ENCODE measurements around the gene LIN9. TPM values are rescaled to one million over a fixed set of nuclear protein-coding genes. Genes with fewer than 3 reads are reported as not detected.

Gene LIN9
- total and polyA plus RNA-seq, 7 donors: 1.1 to 2.6 (median 1.6) TPM

DNA sequence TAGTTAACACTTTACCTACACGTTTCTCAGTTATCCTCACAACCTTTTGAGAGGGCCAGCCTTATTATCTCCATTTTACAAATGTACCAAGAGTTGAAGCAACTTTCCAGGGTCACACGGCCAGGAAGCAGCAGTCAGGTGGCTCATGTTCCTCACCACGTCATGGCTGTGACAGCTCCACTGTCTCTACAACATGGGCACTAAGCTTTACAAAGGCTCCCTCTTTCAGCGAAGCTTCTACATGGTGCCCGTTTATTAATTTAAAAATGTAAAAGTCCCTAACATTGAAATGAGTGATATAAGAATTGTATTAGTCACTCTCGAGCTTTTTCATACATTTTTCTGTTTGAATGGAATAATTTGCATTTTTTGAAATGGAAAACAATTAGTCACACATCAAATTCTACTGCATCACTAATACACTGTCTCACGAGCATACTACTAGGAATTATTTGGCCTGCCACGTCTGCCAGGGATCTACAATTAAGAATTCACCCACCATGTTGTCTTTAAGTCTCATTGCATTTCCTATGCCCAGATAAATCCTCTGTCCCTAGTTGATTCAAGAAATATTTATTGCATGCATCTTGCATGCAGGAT is 28.4 kb upstream of the LIN9 start:
- Histone ChIP-seq H3K36me3 (ENCODE audit: insufficient read depth in 1 of 2, low read depth in 1 of 2) (no peaks in the 10 kb centered on the region), H3K27ac (no peak overlapping the region), H3K9me3 (no peaks in the 10 kb centered on the region), H3K27me3 (ENCODE audit: insufficient read depth in 3 of 3, low read length in 2 of 3) (no peaks in the 10 kb centered on the region), H3K4me3 (no peak overlapping the region), H3K4me1 (no peaks in the 10 kb centered on the region)
- TF ChIP-seq, protein P1, sequence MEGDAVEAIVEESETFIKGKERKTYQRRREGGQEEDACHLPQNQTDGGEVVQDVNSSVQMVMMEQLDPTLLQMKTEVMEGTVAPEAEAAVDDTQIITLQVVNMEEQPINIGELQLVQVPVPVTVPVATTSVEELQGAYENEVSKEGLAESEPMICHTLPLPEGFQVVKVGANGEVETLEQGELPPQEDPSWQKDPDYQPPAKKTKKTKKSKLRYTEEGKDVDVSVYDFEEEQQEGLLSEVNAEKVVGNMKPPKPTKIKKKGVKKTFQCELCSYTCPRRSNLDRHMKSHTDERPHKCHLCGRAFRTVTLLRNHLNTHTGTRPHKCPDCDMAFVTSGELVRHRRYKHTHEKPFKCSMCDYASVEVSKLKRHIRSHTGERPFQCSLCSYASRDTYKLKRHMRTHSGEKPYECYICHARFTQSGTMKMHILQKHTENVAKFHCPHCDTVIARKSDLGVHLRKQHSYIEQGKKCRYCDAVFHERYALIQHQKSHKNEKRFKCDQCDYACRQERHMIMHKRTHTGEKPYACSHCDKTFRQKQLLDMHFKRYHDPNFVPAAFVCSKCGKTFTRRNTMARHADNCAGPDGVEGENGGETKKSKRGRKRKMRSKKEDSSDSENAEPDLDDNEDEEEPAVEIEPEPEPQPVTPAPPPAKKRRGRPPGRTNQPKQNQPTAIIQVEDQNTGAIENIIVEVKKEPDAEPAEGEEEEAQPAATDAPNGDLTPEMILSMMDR (IDR thresholded peaks at IDR 0.05): no peak
- no peak for DNase-seq
- ATAC-seq: no peak
- intact Hi-C loops (cut with DNase I): no loop called here
- WGBS, 3 donors: 48 to 71% (median 58%) methylated on average over 8 of the region's 8 CpGs

DNA sequence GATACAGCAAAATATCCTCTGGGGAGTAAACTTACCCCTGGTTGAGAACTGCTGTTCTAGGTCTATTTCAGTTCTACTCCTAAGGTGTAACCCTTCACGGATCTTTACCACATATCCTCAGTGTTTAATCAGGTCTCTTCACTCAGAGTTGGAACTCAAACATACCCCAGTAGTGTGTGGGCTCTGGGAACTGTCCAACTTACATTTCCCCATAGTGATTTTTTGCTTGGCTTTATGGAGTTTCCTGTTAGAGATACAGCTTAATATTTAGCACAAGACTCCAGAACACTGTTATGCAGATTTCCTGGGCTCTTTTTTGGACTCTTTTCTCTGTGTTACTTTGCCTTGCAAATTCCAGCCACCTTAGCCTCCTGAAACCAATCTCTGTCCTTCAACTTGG is 26.7 kb upstream of the LIN9 start:
- Histone ChIP-seq H3K27ac (no peak overlapping the region), H3K27me3 (ENCODE audit: insufficient read depth in 3 of 3, low read length in 2 of 3) (no peaks in the 10 kb centered on the region), H3K4me1 (no peaks in the 10 kb centered on the region), H3K9me3 (no peaks in the 10 kb centered on the region), H3K36me3 (ENCODE audit: insufficient read depth in 1 of 2, low read depth in 1 of 2) (no peaks in the 10 kb centered on the region), H3K4me3 (no peak overlapping the region)
- TF ChIP-seq, protein P1 (IDR thresholded peaks at IDR 0.05): no peak
- ATAC-seq (no peak), DNase-seq (no peak)
- 63 to 74% (median 64%) methylated on average over 1 of the region's 1 CpG for WGBS, 3 donors
- intact Hi-C loops (cut with DNase I): no loop called here

DNA sequence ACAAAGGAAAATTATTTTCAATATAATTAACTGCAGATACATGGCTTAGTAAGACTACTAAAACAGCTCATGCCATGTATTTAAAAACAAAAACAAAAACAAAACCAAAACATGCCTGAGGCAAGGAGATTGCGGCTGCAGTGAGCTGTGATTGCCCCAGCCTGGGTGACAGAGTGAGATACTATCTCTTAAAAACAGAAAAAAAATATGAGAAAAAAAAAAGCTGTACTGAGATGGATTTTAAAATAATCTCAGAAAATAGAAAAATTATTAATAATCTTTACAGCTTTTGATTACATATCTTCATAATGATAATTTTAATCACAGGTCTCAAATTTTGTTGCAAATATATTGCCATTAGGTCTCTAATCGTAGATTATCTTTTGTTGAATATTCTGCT is 24.0 kb upstream of the LIN9 start:
- no peak overlapping the region for H3K4me3 ChIP-seq
- H3K4me1 ChIP-seq: no peaks in the 10 kb centered on the region
- no peaks in the 10 kb centered on the region for H3K9me3 ChIP-seq
- DNase-seq: no peak
- no peak for ATAC-seq
- intact Hi-C loops (cut with DNase I): no loop called here
- 76 to 87% (median 77%) methylated on average over 2 of the region's 2 CpGs for WGBS, 3 donors
- TF ChIP-seq, protein P1 (IDR thresholded peaks at IDR 0.05): no peak
- no peak overlapping the region for H3K27ac ChIP-seq
- no peaks in the 10 kb centered on the region for H3K27me3 ChIP-seq (ENCODE audit: insufficient read depth in 3 of 3, low read length in 2 of 3)
- H3K36me3 ChIP-seq (ENCODE audit: insufficient read depth in 1 of 2, low read depth in 1 of 2): no peaks in the 10 kb centered on the region

- ATAC-seq (no peak), DNase-seq (no peak)
- 89 to 96% (median 95%) methylated on average over 3 of the region's 3 CpGs for WGBS, 3 donors
- no peaks in the 10 kb centered on the region for H3K36me3 ChIP-seq (ENCODE audit: insufficient read depth in 1 of 2, low read depth in 1 of 2)
- no peaks in the 10 kb centered on the region for H3K27me3 ChIP-seq (ENCODE audit: insufficient read depth in 3 of 3, low read length in 2 of 3)
- no peak overlapping the region for H3K27ac ChIP-seq
- H3K4me1 ChIP-seq: no peaks in the 10 kb centered on the region
- intact Hi-C loops (cut with DNase I): no loop called here
- no peak overlapping the region for H3K4me3 ChIP-seq
- no peaks in the 10 kb centered on the region for H3K9me3 ChIP-seq
- TF ChIP-seq, protein P1 (IDR thresholded peaks at IDR 0.05): no peak
These were observed 20.3 kb upstream of the LIN9 start for GRCh38 chr1:226329237-226329636.

DNA sequence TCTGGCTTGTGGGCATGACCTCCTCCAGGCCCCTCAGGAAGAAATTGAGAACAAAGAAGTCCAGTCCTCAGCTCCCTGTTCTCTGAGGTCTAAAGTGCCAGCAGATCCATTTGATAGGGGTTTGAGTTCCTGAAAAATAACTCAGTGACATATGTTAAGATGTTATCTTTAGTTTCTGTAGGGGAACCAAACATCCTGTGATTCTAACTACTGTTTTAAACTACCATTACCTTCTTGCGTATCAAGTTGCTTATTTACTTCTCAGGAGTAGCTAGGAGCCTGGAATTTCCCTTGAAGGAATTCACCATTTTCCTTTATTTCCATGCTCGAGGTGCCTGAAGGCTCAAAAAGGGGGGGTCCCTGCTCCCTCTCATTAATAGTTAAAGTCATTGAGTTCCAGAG is 18.8 kb upstream of the LIN9 start:
- H3K9me3 ChIP-seq: no peaks in the 10 kb centered on the region
- no peak for DNase-seq

More for the DNA sequence above, 18.8 kb upstream of the LIN9 start:
- Histone ChIP-seq H3K4me1 (no peaks in the 10 kb centered on the region), H3K4me3 (no peak overlapping the region), H3K36me3 (ENCODE audit: insufficient read depth in 1 of 2, low read depth in 1 of 2) (no peaks in the 10 kb centered on the region), H3K27ac (no peak overlapping the region), H3K27me3 (ENCODE audit: insufficient read depth in 3 of 3, low read length in 2 of 3) (no peaks in the 10 kb centered on the region)
- 59 to 65% (median 65%) methylated on average over 2 of the region's 2 CpGs for WGBS, 3 donors
- ATAC-seq: no peak
- TF ChIP-seq, protein P1 (IDR thresholded peaks at IDR 0.05): no peak
- intact Hi-C loops (cut with DNase I): no loop called here
